ENCODE data around the gene KCNN4.

GRCh38 chr19:43767316-43767715, 13.5 kb downstream of the KCNN4 start:
- no peak for TF ChIP-seq EZH2phosphoT487 (IDR thresholded peaks at IDR 0.05; ENCODE audit: borderline replicate concordance)
- TF ChIP-seq, protein P1, sequence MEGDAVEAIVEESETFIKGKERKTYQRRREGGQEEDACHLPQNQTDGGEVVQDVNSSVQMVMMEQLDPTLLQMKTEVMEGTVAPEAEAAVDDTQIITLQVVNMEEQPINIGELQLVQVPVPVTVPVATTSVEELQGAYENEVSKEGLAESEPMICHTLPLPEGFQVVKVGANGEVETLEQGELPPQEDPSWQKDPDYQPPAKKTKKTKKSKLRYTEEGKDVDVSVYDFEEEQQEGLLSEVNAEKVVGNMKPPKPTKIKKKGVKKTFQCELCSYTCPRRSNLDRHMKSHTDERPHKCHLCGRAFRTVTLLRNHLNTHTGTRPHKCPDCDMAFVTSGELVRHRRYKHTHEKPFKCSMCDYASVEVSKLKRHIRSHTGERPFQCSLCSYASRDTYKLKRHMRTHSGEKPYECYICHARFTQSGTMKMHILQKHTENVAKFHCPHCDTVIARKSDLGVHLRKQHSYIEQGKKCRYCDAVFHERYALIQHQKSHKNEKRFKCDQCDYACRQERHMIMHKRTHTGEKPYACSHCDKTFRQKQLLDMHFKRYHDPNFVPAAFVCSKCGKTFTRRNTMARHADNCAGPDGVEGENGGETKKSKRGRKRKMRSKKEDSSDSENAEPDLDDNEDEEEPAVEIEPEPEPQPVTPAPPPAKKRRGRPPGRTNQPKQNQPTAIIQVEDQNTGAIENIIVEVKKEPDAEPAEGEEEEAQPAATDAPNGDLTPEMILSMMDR (conservative IDR thresholded peaks at IDR 0.05; ENCODE audit: low read length), result no peak

All from Loucy (cell line).